HepG2 (cell line): Measurements from ENCODE around the gene TBCCD1. TPM values are rescaled to one million over a fixed set of nuclear protein-coding genes. Genes with fewer than 3 reads are reported as not detected.

ENCODE experiments used
- ATF1 ChIP-seq: IDR thresholded peaks from 2 replicates; pipeline ENCODE4 v1.6.1; 2016; ENCODE audit warnings: mild to moderate bottlenecking, control low read depth
- BCL6 ChIP-seq: IDR thresholded peaks from 2 replicates; pipeline ENCODE4 v1.6.1; 2016; ENCODE audit warnings: missing genetic modification reagents, missing compliant biosample characterization
- CEBPG ChIP-seq: IDR thresholded peaks from 2 replicates; pipeline ENCODE4 v1.6.1; 2016
- CREB1 ChIP-seq, 2 experiments: fragments of 450-650 bp in 1 of 2; IDR thresholded peaks; 2 replicates each; pipeline ENCODE4 v1.6.1; 2016 to 2017; ENCODE audit warnings: control low read depth in 1 of 2, mild to moderate bottlenecking in 1 of 2, missing compliant biosample characterization in 1 of 2, missing genetic modification characterization in 1 of 2
- EED ChIP-seq: sonication (generic); formaldehyde crosslinking; IDR thresholded peaks from 2 replicates; pipeline ENCODE4 v1.5.0; 2020; ENCODE audit warnings: mild to moderate bottlenecking, missing genetic modification reagents
- EP300 ChIP-seq, 3 experiments: sonication (generic) in 1 of 3; formaldehyde crosslinking in 1 of 3; IDR thresholded peaks; 2 replicates each; pipeline versions ENCODE4 v1.5.1 to v1.6.1; 2011 to 2020; ENCODE audit warnings: low read depth in 2 of 3, low read length in 2 of 3, borderline replicate concordance in 1 of 3, improper control_type of control experiment in 1 of 3, mild to moderate bottlenecking in 1 of 3, missing genetic modification reagents in 1 of 3, moderate library complexity in 1 of 3
- ESRRA ChIP-seq: sonication (generic); formaldehyde crosslinking; IDR thresholded peaks from 2 replicates; pipeline ENCODE4 v1.5.1; 2020; ENCODE audit warnings: mild to moderate bottlenecking, low read depth, missing genetic modification reagents
- ETV6 ChIP-seq: sonication (generic); formaldehyde crosslinking; conservative IDR thresholded peaks from 2 replicates; pipeline ENCODE4 v1.4.0; 2020; ENCODE audit warnings: missing genetic modification reagents
- GABPA ChIP-seq, 2 experiments: IDR thresholded peaks; 2 replicates each; pipeline ENCODE4 v1.6.1; 2011 to 2016; ENCODE audit warnings: low read depth in 2 of 2, low read length in 1 of 2, missing biosample characterization in 1 of 2, missing genetic modification characterization in 1 of 2
- HDAC2 ChIP-seq: sonication (generic); formaldehyde crosslinking; IDR thresholded peaks from 2 replicates; pipeline ENCODE4 v1.4.0; 2020; ENCODE audit warnings: missing genetic modification reagents
- MED1 ChIP-seq: sonication (generic); formaldehyde crosslinking; IDR thresholded peaks from 2 replicates; pipeline ENCODE4 v1.4.0; 2020; ENCODE audit warnings: missing genetic modification reagents
- MIER2 ChIP-seq: IDR thresholded peaks from 2 replicates; pipeline ENCODE4 v1.6.1; 2016; ENCODE audit warnings: missing biosample characterization, missing genetic modification reagents
- MIXL1 ChIP-seq: IDR thresholded peaks from 2 replicates; pipeline ENCODE4 v1.6.1; 2016
- PCBP2 ChIP-seq: fragments of 200-400 bp; formaldehyde crosslinking; optimal IDR thresholded peaks from 2 replicates; pipeline ENCODE3; 2018; ENCODE audit warnings: low read length, low read depth; ENCODE audit not compliant: poor library complexity, severe bottlenecking
- PRPF4 ChIP-seq: fragments of 200-400 bp; formaldehyde crosslinking; IDR thresholded peaks from 2 replicates; pipeline ENCODE4 v1.6.1; 2016; ENCODE audit warnings: low read length, low read depth; ENCODE audit not compliant: poor library complexity, severe bottlenecking
- SOX5 ChIP-seq: IDR thresholded peaks from 2 replicates; pipeline ENCODE4 v1.6.1; 2016; ENCODE audit warnings: borderline replicate concordance
- SOX6 ChIP-seq, 2 experiments: fragments of 450-650 bp in 1 of 2; sonication (generic) in 1 of 2; formaldehyde crosslinking in 1 of 2; IDR thresholded peaks; 2 replicates each; pipeline versions ENCODE4 v1.4.0 to v1.6.1; 2017 to 2020; ENCODE audit warnings: antibody characterized with exemption in 1 of 2, mild to moderate bottlenecking in 1 of 2, missing genetic modification reagents in 1 of 2
- TBL1XR1 ChIP-seq: fragments of 150-350 bp; IDR thresholded peaks from 2 replicates; pipeline ENCODE4 v1.6.1; 2014; ENCODE audit warnings: borderline replicate concordance, low read length; ENCODE audit not compliant: partially characterized antibody
- THAP11 ChIP-seq: IDR thresholded peaks from 2 replicates; pipeline ENCODE4 v1.6.1; 2016; ENCODE audit warnings: missing biosample characterization, missing genetic modification reagents
- ZMAT3 ChIP-seq: sonication (generic); formaldehyde crosslinking; conservative IDR thresholded peaks from 2 replicates; pipeline ENCODE4 v1.7.0; 2021; ENCODE audit warnings: missing genetic modification reagents
- ZSCAN31 ChIP-seq: sonication (generic); formaldehyde crosslinking; IDR thresholded peaks from 2 replicates; pipeline ENCODE4 v1.5.0; 2020; ENCODE audit warnings: low read depth, mild to moderate bottlenecking, missing genetic modification reagents
- polyA plus RNA-seq, 8 experiments: library from polyadenylated mRNA; depleted of rRNA in 3 of 8; stranded (reverse) in 7 of 8; unstranded in 1 of 8; fragments of >200 nt; fragmentation: Illumina TruSeq in 4 of 8; extraction: Trizol in 4 of 8; gene quantifications; 2 replicates each; pipeline versions ENCODE4 v1.2.1 to v1.2.3, GENCODE V29; 2011 to 2016; ENCODE audit warnings: low read depth in 4 of 8, missing spikeins in 1 of 8, mixed read lengths in 1 of 8; ENCODE audit not compliant: insufficient read depth in 1 of 8
- total RNA-seq, 5 experiments: library from RNA; depleted of rRNA; stranded (reverse); fragments of >200 nt; fragmentation: Illumina TruSeq; extraction: Trizol; gene quantifications; 2 replicates each; pipeline ENCODE4 v1.2.3, GENCODE V29; 2016; ENCODE audit warnings: low read depth in 1 of 5
- TF ChIP-seq, protein P1 (sequence below): sonication (generic); formaldehyde crosslinking; IDR thresholded peaks from 2 replicates; pipeline ENCODE4 v1.8.1; 2022; ENCODE audit warnings: mild to moderate bottlenecking, missing genetic modification reagents
- TF ChIP-seq, protein P2 (sequence below): IDR thresholded peaks from 2 replicates; pipeline ENCODE4 v1.6.1; 2012; ENCODE audit warnings: low read length, improper control_type of control experiment
- TF ChIP-seq, protein P3 (sequence below): sonication (generic); formaldehyde crosslinking; conservative IDR thresholded peaks from 2 replicates; pipeline ENCODE4 v1.4.0; 2020; ENCODE audit warnings: missing genetic modification reagents

The TBCCD1 gene
- total and polyA plus RNA-seq, 2 of the 13 experiments (the other 11 are each of a cell fraction or from before 2014, with no cell fraction given): 13.6 to 16.2 TPM

DNA sequence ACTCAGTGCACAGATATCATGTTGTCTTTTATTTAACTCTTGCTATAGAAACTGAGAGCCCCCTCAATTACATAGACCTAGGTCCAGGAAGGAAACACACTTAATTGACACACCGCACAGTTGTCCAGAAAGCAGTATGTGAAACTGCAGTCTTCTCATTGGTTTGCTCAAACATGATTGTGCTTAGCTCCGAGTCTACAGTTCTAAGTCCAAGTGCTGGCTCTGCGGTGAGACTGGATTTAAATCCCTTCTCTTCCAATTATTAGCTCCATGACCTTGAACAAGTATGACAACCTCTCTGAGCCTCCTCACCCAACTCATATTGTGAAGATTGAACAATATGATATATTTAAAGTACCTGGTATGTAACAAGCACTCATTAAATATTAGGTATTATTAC is 26.7 kb upstream of the TBCCD1 start (continued):
- TF ChIP-seq BCL6 (CRISPR knock-in tag): 0 out of 2 replicates have a peak, but pooled peaks have one; percentile 30
- TF ChIP-seq PCBP2: no peak
- TF ChIP-seq CREB1 (IDR thresholded peaks at IDR 0.05): no peak
- peak; percentile 44 for TF ChIP-seq CREB1 (CRISPR knock-in tag; IDR thresholded peaks at IDR 0.05)
- TF ChIP-seq, protein P1, sequence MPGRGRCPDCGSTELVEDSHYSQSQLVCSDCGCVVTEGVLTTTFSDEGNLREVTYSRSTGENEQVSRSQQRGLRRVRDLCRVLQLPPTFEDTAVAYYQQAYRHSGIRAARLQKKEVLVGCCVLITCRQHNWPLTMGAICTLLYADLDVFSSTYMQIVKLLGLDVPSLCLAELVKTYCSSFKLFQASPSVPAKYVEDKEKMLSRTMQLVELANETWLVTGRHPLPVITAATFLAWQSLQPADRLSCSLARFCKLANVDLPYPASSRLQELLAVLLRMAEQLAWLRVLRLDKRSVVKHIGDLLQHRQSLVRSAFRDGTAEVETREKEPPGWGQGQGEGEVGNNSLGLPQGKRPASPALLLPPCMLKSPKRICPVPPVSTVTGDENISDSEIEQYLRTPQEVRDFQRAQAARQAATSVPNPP (CRISPR knock-in tag): 0 out of 2 replicates have a peak, but pooled peaks have one; percentile 2
- peak; percentile 82; the same call in 1 of the 2 replicates for TF ChIP-seq MED1 (CRISPR knock-in tag)
- 0 out of 2 replicates have a peak, but pooled peaks have one; percentile 5 for TF ChIP-seq THAP11 (CRISPR knock-in tag)
- peak; percentile 64; the same call in 1 of the 2 replicates for TF ChIP-seq MIXL1 (CRISPR knock-in tag)
- TF ChIP-seq SOX5: 0 out of 2 replicates have a peak, but pooled peaks have one; percentile 37
- TF ChIP-seq, protein P2, sequence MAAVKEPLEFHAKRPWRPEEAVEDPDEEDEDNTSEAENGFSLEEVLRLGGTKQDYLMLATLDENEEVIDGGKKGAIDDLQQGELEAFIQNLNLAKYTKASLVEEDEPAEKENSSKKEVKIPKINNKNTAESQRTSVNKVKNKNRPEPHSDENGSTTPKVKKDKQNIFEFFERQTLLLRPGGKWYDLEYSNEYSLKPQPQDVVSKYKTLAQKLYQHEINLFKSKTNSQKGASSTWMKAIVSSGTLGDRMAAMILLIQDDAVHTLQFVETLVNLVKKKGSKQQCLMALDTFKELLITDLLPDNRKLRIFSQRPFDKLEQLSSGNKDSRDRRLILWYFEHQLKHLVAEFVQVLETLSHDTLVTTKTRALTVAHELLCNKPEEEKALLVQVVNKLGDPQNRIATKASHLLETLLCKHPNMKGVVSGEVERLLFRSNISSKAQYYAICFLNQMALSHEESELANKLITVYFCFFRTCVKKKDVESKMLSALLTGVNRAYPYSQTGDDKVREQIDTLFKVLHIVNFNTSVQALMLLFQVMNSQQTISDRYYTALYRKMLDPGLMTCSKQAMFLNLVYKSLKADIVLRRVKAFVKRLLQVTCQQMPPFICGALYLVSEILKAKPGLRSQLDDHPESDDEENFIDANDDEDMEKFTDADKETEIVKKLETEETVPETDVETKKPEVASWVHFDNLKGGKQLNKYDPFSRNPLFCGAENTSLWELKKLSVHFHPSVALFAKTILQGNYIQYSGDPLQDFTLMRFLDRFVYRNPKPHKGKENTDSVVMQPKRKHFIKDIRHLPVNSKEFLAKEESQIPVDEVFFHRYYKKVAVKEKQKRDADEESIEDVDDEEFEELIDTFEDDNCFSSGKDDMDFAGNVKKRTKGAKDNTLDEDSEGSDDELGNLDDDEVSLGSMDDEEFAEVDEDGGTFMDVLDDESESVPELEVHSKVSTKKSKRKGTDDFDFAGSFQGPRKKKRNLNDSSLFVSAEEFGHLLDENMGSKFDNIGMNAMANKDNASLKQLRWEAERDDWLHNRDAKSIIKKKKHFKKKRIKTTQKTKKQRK: no peak
- TF ChIP-seq GABPA (IDR thresholded peaks at IDR 0.05; ENCODE audit: low read depth, low read length): no peak
- TF ChIP-seq GABPA (CRISPR knock-in tag; IDR thresholded peaks at IDR 0.05; ENCODE audit: low read depth): peak; percentile 29; the same call in 1 of the 2 replicates
- TF ChIP-seq ATF1: no peak
- peak; percentile 52; the same call in 1 of the 2 replicates for TF ChIP-seq ESRRA (CRISPR knock-in tag)
- TF ChIP-seq TBL1XR1: no peak
- no peak for TF ChIP-seq ZMAT3 (CRISPR knock-in tag)
- TF ChIP-seq MIER2 (CRISPR knock-in tag): no peak
- no peak for TF ChIP-seq ZSCAN31 (CRISPR knock-in tag)
- TF ChIP-seq EP300 (IDR thresholded peaks at IDR 0.05; ENCODE audit: low read depth in 2 of 2, low read length in 2 of 2): peak in 1 of 2 experiments; percentile 59; a peak in 2 of 4 replicates
- TF ChIP-seq EP300 (CRISPR knock-in tag; IDR thresholded peaks at IDR 0.05; ENCODE audit: borderline replicate concordance): no peak
- no peak for TF ChIP-seq ETV6 (CRISPR knock-in tag)
- TF ChIP-seq PRPF4: no peak
- TF ChIP-seq SOX6 (IDR thresholded peaks at IDR 0.05): no peak
- peak; percentile 39 for TF ChIP-seq SOX6 (CRISPR knock-in tag; IDR thresholded peaks at IDR 0.05)
- peak; percentile 63 for TF ChIP-seq HDAC2 (CRISPR knock-in tag)
- TF ChIP-seq, protein P3, sequence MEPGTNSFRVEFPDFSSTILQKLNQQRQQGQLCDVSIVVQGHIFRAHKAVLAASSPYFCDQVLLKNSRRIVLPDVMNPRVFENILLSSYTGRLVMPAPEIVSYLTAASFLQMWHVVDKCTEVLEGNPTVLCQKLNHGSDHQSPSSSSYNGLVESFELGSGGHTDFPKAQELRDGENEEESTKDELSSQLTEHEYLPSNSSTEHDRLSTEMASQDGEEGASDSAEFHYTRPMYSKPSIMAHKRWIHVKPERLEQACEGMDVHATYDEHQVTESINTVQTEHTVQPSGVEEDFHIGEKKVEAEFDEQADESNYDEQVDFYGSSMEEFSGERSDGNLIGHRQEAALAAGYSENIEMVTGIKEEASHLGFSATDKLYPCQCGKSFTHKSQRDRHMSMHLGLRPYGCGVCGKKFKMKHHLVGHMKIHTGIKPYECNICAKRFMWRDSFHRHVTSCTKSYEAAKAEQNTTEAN: peak; percentile 99
- peak; percentile 47; the same call in 1 of the 2 replicates for TF ChIP-seq CEBPG (CRISPR knock-in tag)
- no peak for TF ChIP-seq EED (CRISPR knock-in tag)
